ENCODE results near the gene MIB2.
"Not testable (repeated sequence)": the region's sequence is repeated elsewhere in the genome, so short reads cannot be mapped to it uniquely, and the experiment has no call there.

Gene MIB2

DNA sequence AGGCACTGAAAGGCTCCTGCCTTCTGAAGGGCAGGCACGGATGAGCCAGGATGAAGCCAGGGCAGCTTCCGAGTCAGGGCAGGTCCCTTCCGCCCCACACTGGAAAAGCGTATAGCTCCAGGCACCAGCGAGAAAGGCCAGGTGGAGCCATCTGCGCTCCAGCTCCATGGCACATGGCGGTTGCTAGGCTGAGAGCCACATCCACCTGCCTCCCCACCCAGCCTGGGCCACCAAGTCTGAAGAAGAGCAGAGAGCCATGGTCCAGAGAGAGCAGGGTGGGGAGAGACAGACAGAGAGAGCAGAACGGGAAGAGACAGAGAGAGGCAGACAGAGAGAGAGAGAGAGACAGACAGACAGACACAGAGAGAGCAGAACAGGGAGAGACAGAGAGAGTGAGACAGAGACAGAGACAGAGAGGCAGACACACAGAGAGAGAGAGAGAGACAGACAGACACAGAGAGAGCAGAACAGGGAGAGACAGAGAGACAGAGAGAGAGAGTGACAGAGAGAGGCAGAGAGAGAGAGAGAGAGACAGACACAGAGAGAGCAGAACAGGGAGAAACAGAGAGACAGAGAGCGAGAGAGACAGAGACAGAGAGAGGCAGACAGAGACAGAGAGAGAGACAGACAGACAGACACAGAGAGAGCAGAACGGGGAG is 20.6 kb upstream of the MIB2 start:
- no peak for DNase-seq (ENCODE audit: low spot score)
- TF ChIP-seq, protein P1, sequence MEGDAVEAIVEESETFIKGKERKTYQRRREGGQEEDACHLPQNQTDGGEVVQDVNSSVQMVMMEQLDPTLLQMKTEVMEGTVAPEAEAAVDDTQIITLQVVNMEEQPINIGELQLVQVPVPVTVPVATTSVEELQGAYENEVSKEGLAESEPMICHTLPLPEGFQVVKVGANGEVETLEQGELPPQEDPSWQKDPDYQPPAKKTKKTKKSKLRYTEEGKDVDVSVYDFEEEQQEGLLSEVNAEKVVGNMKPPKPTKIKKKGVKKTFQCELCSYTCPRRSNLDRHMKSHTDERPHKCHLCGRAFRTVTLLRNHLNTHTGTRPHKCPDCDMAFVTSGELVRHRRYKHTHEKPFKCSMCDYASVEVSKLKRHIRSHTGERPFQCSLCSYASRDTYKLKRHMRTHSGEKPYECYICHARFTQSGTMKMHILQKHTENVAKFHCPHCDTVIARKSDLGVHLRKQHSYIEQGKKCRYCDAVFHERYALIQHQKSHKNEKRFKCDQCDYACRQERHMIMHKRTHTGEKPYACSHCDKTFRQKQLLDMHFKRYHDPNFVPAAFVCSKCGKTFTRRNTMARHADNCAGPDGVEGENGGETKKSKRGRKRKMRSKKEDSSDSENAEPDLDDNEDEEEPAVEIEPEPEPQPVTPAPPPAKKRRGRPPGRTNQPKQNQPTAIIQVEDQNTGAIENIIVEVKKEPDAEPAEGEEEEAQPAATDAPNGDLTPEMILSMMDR (IDR thresholded peaks at IDR 0.05; ENCODE audit: extremely low read depth, missing control alignments): no peak

- not testable (repeated sequence) for DNase-seq (ENCODE audit: low spot score)
Measured at GRCh38 chr1:1595341-1595740, 20.0 kb upstream of the MIB2 start.

- DNase-seq (ENCODE audit: low spot score): peak; percentile 57
- TF ChIP-seq, protein P1 (IDR thresholded peaks at IDR 0.05; ENCODE audit: extremely low read depth, missing control alignments): no peak
Measured at GRCh38 chr1:1596493-1597274, 18.6 kb upstream of the MIB2 start.

- DNase-seq (ENCODE audit: low spot score): peak; percentile 68
- TF ChIP-seq, protein P1 (IDR thresholded peaks at IDR 0.05; ENCODE audit: extremely low read depth, missing control alignments): no peak
Measured at GRCh38 chr1:1597275-1597930, 17.9 kb upstream of the MIB2 start.

DNA sequence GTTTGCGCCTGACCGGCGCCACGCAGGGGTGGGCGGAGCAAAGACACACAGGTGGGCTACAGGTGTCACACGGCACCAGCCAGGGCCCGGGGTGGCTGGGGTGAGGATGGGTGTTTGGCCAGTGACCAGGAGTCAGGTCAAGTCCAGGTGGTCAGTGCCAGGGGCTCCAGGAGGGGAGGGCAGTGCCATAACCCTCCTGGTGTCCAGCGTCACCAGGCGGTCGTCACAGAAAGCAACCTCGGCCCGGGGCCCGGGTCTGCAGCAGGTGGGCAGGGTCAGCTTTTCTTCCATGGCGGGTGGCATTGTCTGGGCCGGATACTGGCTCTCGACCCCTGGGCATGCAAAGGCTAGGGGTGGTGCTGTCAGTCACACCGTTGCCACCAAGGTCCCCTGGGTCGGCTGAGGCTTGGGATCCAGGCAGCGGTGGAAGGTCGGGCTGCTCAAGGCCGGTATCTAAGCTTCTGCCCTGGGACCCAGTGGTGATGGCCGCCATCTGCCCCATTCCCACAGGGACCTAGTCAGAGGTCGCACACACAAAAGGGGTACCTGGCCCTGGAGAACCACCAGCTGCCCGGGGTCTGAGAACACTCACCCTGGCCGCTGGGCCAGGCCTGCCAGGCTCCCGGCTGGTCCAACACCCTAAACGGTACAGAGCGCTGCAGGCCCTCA is 17.1 kb upstream of the MIB2 start:
- TF ChIP-seq, protein P1 (IDR thresholded peaks at IDR 0.05; ENCODE audit: extremely low read depth, missing control alignments): no peak
- DNase-seq (ENCODE audit: low spot score): peak; percentile 31

GRCh38 chr1:1598720-1599029 is 16.6 kb upstream of the MIB2 start:
- TF ChIP-seq, protein P1 (IDR thresholded peaks at IDR 0.05; ENCODE audit: extremely low read depth, missing control alignments): no peak
- peak; percentile 33 for DNase-seq (ENCODE audit: low spot score)

- TF ChIP-seq, protein P1 (IDR thresholded peaks at IDR 0.05; ENCODE audit: extremely low read depth, missing control alignments): peak; percentile 24
- peak; percentile 83 for DNase-seq (ENCODE audit: low spot score)
Measured at GRCh38 chr1:1599030-1599934, 16.0 kb upstream of the MIB2 start.
